Esophagus muscularis mucosa (tissue), 3 donors: Measurements from ENCODE around the gene LRRC8E.

ENCODE experiments used
- CTCF ChIP-seq, 3 experiments: fragments of 200-600 bp in 2 of 3; fragments of 450-650 bp in 1 of 3; sonication (generic) in 2 of 3; IDR thresholded peaks; one replicate each; pipeline ENCODE4 v1.5.1; 2017 to 2019; ENCODE audit warnings: antibody characterized with exemption in 3 of 3, mild to moderate bottlenecking in 2 of 3, moderate library complexity in 1 of 3
- POLR2A ChIP-seq: fragments of 450-650 bp; IDR thresholded peaks from one replicate; pipeline ENCODE4 v1.6.1; 2017; ENCODE audit warnings: antibody characterized with exemption, moderate library complexity, mild to moderate bottlenecking, low read depth
- POLR2AphosphoS5 ChIP-seq, 2 donors: sonication (generic); formaldehyde crosslinking; IDR thresholded peaks; one replicate each; pipeline ENCODE4 v1.6.1; 2017; ENCODE audit warnings: antibody characterized with exemption in 2 of 2

GRCh38 chr19:7873304-7874075 lies 14.8 kb upstream of the LRRC8E start:
- TF ChIP-seq POLR2AphosphoS5 (IDR thresholded peaks at IDR 0.05) (no peak), CTCF (IDR thresholded peaks at IDR 0.05) (no peak), POLR2A (no peak)
